ENCODE data around the gene SSC4D.
A peak's percentile ranks its signal among the peaks of the same experiment; 100 is the strongest.
"Not testable (repeated sequence)": the region's sequence is repeated elsewhere in the genome, so short reads cannot be mapped to it uniquely, and the experiment has no call there.

The SSC4D gene

GRCh38 chr7:76412249-76412648, 2.8 kb upstream of the SSC4D start:
- no peak overlapping the region for H3K4me3 ChIP-seq (ENCODE audit: low read depth, low read length)
- no peaks in the 10 kb centered on the region for H3K27me3 ChIP-seq (ENCODE audit: insufficient read depth, low read depth, severe bottlenecking)
- TF ChIP-seq CTCF (IDR thresholded peaks at IDR 0.05; ENCODE audit: low read depth, low read length), result no peak
- no peaks in the 10 kb centered on the region for H3K36me3 ChIP-seq
- DNase-seq, result no peak
- no peaks in the 10 kb centered on the region for H3K9me3 ChIP-seq (ENCODE audit: severe bottlenecking)
- no peak overlapping the region for H3K27ac ChIP-seq

GRCh38 chr7:76411626-76412025, 2.1 kb upstream of the SSC4D start:
- TF ChIP-seq CTCF (IDR thresholded peaks at IDR 0.05; ENCODE audit: low read depth, low read length), result no peak
- DNase-seq, result no peak
- Histone ChIP-seq H3K27ac (no peak overlapping the region), H3K9me3 (ENCODE audit: severe bottlenecking) (no peaks in the 10 kb centered on the region), H3K4me3 (ENCODE audit: low read depth, low read length) (no peak overlapping the region), H3K36me3 (no peaks in the 10 kb centered on the region), H3K27me3 (ENCODE audit: insufficient read depth, low read depth, severe bottlenecking) (no peaks in the 10 kb centered on the region)

GRCh38 chr7:76408121-76408560, 1.4 kb downstream of the SSC4D start:
- Histone ChIP-seq H3K4me3 (ENCODE audit: low read depth, low read length) (peak overlapping the region; percentile 42), H3K27ac (peak overlapping the region; percentile 87)
- DNase-seq, result peak; percentile 30

GRCh38 chr7:76407718-76408117, 1.8 kb downstream of the SSC4D start:
- TF ChIP-seq CTCF (IDR thresholded peaks at IDR 0.05; ENCODE audit: low read depth, low read length), result no peak
- H3K27ac ChIP-seq, result peak overlapping the region; percentile 87
- no peak overlapping the region for H3K4me3 ChIP-seq (ENCODE audit: low read depth, low read length)

More at GRCh38 chr7:76408121-76408560, 1.4 kb downstream of the SSC4D start:
- TF ChIP-seq CTCF (IDR thresholded peaks at IDR 0.05; ENCODE audit: low read depth, low read length), result no peak
- no peaks in the 10 kb centered on the region for H3K36me3 ChIP-seq
- H3K9me3 ChIP-seq (ENCODE audit: severe bottlenecking), result no peaks in the 10 kb centered on the region
- no peaks in the 10 kb centered on the region for H3K27me3 ChIP-seq (ENCODE audit: insufficient read depth, low read depth, severe bottlenecking)

GRCh38 chr7:76405738-76406137, 3.8 kb downstream of the SSC4D start:
- H3K4me3 ChIP-seq (ENCODE audit: low read depth, low read length), result no peak overlapping the region
- no peaks in the 10 kb centered on the region for H3K36me3 ChIP-seq
- H3K27me3 ChIP-seq (ENCODE audit: insufficient read depth, low read depth, severe bottlenecking), result no peaks in the 10 kb centered on the region
- H3K27ac ChIP-seq, result no peak overlapping the region
- no peak for TF ChIP-seq CTCF (IDR thresholded peaks at IDR 0.05; ENCODE audit: low read depth, low read length)
- no peaks in the 10 kb centered on the region for H3K9me3 ChIP-seq (ENCODE audit: severe bottlenecking)
- no peak for DNase-seq

More at GRCh38 chr7:76407718-76408117, 1.8 kb downstream of the SSC4D start:
- no peaks in the 10 kb centered on the region for H3K36me3 ChIP-seq
- H3K27me3 ChIP-seq (ENCODE audit: insufficient read depth, low read depth, severe bottlenecking), result no peaks in the 10 kb centered on the region
- DNase-seq, result no peak
- no peaks in the 10 kb centered on the region for H3K9me3 ChIP-seq (ENCODE audit: severe bottlenecking)

GRCh38 chr7:76403780-76404494, 5.6 kb downstream of the SSC4D start:
- no peaks in the 10 kb centered on the region for H3K9me3 ChIP-seq (ENCODE audit: severe bottlenecking)
- H3K4me3 ChIP-seq (ENCODE audit: low read depth, low read length), result no peak overlapping the region
- no peaks in the 10 kb centered on the region for H3K27me3 ChIP-seq (ENCODE audit: insufficient read depth, low read depth, severe bottlenecking)
- H3K27ac ChIP-seq, result no peak overlapping the region
- H3K36me3 ChIP-seq, result no peaks in the 10 kb centered on the region
- DNase-seq, result no peak
- no peak for TF ChIP-seq CTCF (IDR thresholded peaks at IDR 0.05; ENCODE audit: low read depth, low read length)

GRCh38 chr7:76403097-76403496, 6.4 kb downstream of the SSC4D start:
- H3K9me3 ChIP-seq (ENCODE audit: severe bottlenecking); H3K27ac ChIP-seq; DNase-seq: not testable (repeated sequence)

More at GRCh38 chr7:76403097-76403496, 6.4 kb downstream of the SSC4D start:
- H3K4me3 ChIP-seq (ENCODE audit: low read depth, low read length); H3K36me3 ChIP-seq; H3K27me3 ChIP-seq (ENCODE audit: insufficient read depth, low read depth, severe bottlenecking): not testable (repeated sequence)
